ENCODE data around the gene RPL32. TPM values are rescaled to one million over a fixed set of nuclear protein-coding genes. Genes with fewer than 3 reads are reported as not detected.

The RPL32 gene
- total and polyA plus RNA-seq, 2 donors from 2014 or later, result 1,227 to 2,612 TPM

GRCh38 chr3:12875857-12876836 lies 34.8 kb upstream of the RPL32 start:
- Histone ChIP-seq H3K36me3 (ENCODE audit: control insufficient read depth in 2 of 3, insufficient read depth in 3 of 3, low read length in 3 of 3) (no peaks in the 10 kb centered on the region), H3K4me3 (ENCODE audit: low read length in 3 of 3) (no peak overlapping the region), H3K9me3 (ENCODE audit: control insufficient read depth in 2 of 3, insufficient read depth in 1 of 3, low read length in 3 of 3) (no peaks in the 10 kb centered on the region), H3K27ac (ENCODE audit: low read depth in 2 of 2, low read length in 2 of 2) (no peak overlapping the region), H3K27me3 (ENCODE audit: control insufficient read depth, insufficient read depth, low read length) (no peaks in the 10 kb centered on the region), H3K9ac (ENCODE audit: low read length in 3 of 3) (no peak overlapping the region), H3K4me1 (ENCODE audit: control insufficient read depth in 2 of 3, insufficient read depth in 2 of 3, low read depth in 1 of 3, low read length in 3 of 3) (peaks cover 0 to 5% (median 0%) of the 10 kb centered on the region in 3 donors)
- TF ChIP-seq CTCF (IDR thresholded peaks at IDR 0.05; ENCODE audit: borderline replicate concordance, extremely low read depth, insufficient read depth), result no peak
- FAIRE-seq (no peak), DNase-seq (peak in 4 of 5 donors; percentile 75 to 89 (median 86))
- intact Hi-C loops (cut with DNase I), result no loop called here

GRCh38 chr3:12871404-12871983 lies 30.1 kb upstream of the RPL32 start:
- intact Hi-C loops (cut with DNase I), result no loop called here
- Histone ChIP-seq H3K27me3 (ENCODE audit: control insufficient read depth, insufficient read depth, low read length) (no peaks in the 10 kb centered on the region), H3K36me3 (ENCODE audit: control insufficient read depth in 2 of 3, insufficient read depth in 3 of 3, low read length in 3 of 3) (no peaks in the 10 kb centered on the region), H3K9ac (ENCODE audit: low read length in 3 of 3) (no peak overlapping the region), H3K4me1 (ENCODE audit: control insufficient read depth in 2 of 3, insufficient read depth in 2 of 3, low read depth in 1 of 3, low read length in 3 of 3) (peaks cover 0 to 4% (median 0%) of the 10 kb centered on the region in 3 donors), H3K27ac (ENCODE audit: low read depth in 2 of 2, low read length in 2 of 2) (no peak overlapping the region), H3K9me3 (ENCODE audit: control insufficient read depth in 2 of 3, insufficient read depth in 1 of 3, low read length in 3 of 3) (no peaks in the 10 kb centered on the region), H3K4me3 (ENCODE audit: low read length in 3 of 3) (no peak overlapping the region)
- FAIRE-seq, result no peak
- no peak for DNase-seq
- no peak for TF ChIP-seq CTCF (IDR thresholded peaks at IDR 0.05; ENCODE audit: borderline replicate concordance, extremely low read depth, insufficient read depth)

GRCh38 chr3:12870942-12871341 lies 29.6 kb upstream of the RPL32 start:
- no peak overlapping the region for H3K4me3 ChIP-seq (ENCODE audit: low read length in 3 of 3)
- FAIRE-seq (no peak), DNase-seq (no peak)

More at GRCh38 chr3:12870942-12871341, 29.6 kb upstream of the RPL32 start:
- no peak for TF ChIP-seq CTCF (IDR thresholded peaks at IDR 0.05; ENCODE audit: borderline replicate concordance, extremely low read depth, insufficient read depth)
- Histone ChIP-seq H3K36me3 (ENCODE audit: control insufficient read depth in 2 of 3, insufficient read depth in 3 of 3, low read length in 3 of 3) (no peaks in the 10 kb centered on the region), H3K27me3 (ENCODE audit: control insufficient read depth, insufficient read depth, low read length) (no peaks in the 10 kb centered on the region), H3K27ac (ENCODE audit: low read depth in 2 of 2, low read length in 2 of 2) (no peak overlapping the region), H3K9me3 (ENCODE audit: control insufficient read depth in 2 of 3, insufficient read depth in 1 of 3, low read length in 3 of 3) (no peaks in the 10 kb centered on the region), H3K9ac (ENCODE audit: low read length in 3 of 3) (no peak overlapping the region), H3K4me1 (ENCODE audit: control insufficient read depth in 2 of 3, insufficient read depth in 2 of 3, low read depth in 1 of 3, low read length in 3 of 3) (no peaks in the 10 kb centered on the region)
- intact Hi-C loops (cut with DNase I), result no loop called here

Measured in kidney (tissue), 14 donors.